ENCODE results near the gene STOX2. TPM values are rescaled to one million over a fixed set of nuclear protein-coding genes. Genes with fewer than 3 reads are reported as not detected.

The STOX2 gene
- total RNA-seq, 1 donor from 2014 or later = not detected

DNA sequence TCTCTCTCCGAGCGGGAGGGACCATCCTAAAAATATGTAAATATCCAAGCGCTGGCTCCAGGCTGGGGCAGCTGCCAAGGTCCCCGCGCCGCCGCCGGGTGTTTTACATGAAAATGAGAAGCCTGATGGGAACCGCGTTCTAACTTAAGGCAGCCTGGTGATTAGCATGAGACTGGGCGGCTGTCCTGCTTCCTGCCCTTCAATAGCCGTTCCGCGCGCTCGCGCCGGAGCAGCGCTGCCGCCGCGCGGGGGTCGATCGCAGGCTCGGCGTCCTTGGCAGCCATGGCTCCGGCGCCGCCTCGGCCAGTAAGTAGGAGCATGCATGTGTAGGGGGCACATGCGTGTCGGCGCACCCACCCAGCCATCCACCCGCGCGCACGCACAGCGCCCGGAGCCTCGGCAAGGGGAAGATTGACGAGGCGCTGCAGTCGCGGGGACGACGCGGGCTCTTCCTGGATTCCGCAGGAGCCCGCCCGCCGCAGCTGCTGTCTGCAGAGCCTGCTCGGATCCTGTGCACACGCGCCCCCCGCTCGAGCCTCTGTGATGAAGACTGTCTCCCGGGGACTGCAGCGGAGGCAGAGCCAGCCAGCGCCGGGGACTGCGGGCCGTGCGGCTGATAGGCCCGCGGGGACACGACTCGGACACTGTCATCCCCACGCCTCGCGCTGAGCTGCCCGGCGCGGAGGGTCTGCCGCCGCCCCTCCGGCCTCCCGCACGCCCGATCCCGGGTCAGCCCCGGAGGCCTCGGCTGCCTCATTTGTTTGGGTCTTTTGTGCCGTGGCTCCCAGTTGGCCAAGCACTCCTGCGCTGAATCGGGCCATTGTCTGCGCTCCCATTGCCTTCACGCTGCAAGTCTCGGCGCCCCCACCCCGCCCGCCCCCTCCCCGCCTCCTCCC is 734 bp downstream of the STOX2 start:
- no peak for DNase-seq (ENCODE audit: low spot score)
- Mint-ChIP-seq H3K27ac (no peak overlapping the region), H3K4me1 (ENCODE audit: low read depth) (peaks cover 1% of the 10 kb centered on the region), H3K4me3 (ENCODE audit: low read depth) (peak overlapping the region; percentile 30), H3K36me3 (ENCODE audit: low read depth) (no peaks in the 10 kb centered on the region), H3K27me3 (ENCODE audit: low read depth) (peaks cover 69% of the 10 kb centered on the region), H3K9me3 (no peaks in the 10 kb centered on the region)
- intact Hi-C loops (cut with micrococcal nuclease) = loop anchor here (2.0 to 10.0 kb wide), 3 partner anchors 804 to 1761 kb away; partner anchors contain the start of gene HELT

DNA sequence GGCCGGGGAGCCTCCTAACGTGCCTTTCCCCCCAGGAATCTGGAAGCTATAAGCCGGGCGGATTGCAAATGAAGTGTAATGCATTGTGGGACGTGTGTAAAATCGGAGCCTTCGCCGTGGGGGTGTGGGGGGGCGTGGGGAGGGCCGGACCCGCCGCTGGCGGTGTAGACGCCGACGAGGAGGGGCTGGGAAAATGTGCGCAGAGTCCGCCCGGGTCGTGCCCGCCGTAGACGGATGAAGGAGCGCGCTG is 1.3 kb downstream of the STOX2 start:
- DNase-seq (ENCODE audit: low spot score) = no peak
- no peaks in the 10 kb centered on the region for H3K36me3 Mint-ChIP-seq (ENCODE audit: low read depth)
- H3K27me3 Mint-ChIP-seq (ENCODE audit: low read depth) = peaks cover 66% of the 10 kb centered on the region
- intact Hi-C loops (cut with micrococcal nuclease) = loop anchor here (5.0 to 10.0 kb wide), 2 partner anchors 804 to 1762 kb away; no protein-coding TSS in a partner anchor
- no peak overlapping the region for H3K4me3 Mint-ChIP-seq (ENCODE audit: low read depth)
- no peaks in the 10 kb centered on the region for H3K9me3 Mint-ChIP-seq
- no peak overlapping the region for H3K27ac Mint-ChIP-seq
- peaks cover 1% of the 10 kb centered on the region for H3K4me1 Mint-ChIP-seq (ENCODE audit: low read depth)

DNA sequence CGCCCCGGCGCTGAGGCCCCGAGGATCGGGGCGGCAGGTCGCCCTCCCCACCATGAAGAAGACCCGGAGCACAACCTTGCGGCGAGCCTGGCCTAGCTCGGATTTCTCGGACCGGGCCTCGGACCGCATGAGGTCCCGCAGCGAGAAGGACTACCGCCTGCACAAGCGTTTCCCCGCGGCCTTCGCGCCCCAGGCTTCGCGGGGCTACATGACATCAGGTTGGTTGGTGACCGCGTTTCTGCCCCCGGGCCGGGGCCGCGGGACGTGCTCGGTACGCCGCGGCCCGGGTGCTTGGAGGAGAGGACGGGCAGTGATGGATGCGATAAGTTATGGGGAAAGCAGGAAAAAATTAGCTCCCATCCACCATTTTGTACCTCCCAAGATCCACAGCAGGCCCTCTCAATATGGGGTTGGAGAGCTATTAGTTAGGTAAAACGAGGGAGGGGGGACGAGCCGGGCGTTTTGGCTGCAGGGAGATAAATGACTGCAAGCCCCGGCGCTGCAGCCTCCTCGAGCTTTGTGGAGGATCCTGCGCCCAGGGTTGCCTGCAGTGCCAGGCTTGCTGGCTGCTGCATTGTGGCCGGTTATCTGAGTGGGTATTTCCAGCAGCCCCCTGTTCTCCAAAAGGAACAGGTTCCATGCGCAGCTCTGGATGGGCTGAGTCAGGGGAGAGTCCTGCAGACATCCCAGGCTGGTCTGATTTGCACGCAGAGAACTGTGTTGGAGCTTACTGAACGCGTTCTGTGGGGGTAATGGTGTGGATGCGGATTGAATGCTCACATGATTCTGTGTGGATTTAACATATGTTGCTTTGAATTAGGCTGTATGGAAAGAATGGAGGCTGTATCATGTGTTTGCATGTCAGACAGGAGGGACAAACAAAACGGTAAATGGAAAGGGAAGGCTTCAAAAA is 1.9 kb downstream of the STOX2 start:
- Mint-ChIP-seq H3K27ac (no peak overlapping the region), H3K4me1 (ENCODE audit: low read depth) (peaks cover 1% of the 10 kb centered on the region), H3K36me3 (ENCODE audit: low read depth) (no peaks in the 10 kb centered on the region), H3K4me3 (ENCODE audit: low read depth) (no peak overlapping the region), H3K9me3 (no peaks in the 10 kb centered on the region), H3K27me3 (ENCODE audit: low read depth) (peaks cover 64% of the 10 kb centered on the region)
- DNase-seq (ENCODE audit: low spot score) = no peak
- intact Hi-C loops (cut with micrococcal nuclease) = loop anchor here (5.0 to 10.0 kb wide), 2 partner anchors 805 to 1762 kb away; no protein-coding TSS in a partner anchor

DNA sequence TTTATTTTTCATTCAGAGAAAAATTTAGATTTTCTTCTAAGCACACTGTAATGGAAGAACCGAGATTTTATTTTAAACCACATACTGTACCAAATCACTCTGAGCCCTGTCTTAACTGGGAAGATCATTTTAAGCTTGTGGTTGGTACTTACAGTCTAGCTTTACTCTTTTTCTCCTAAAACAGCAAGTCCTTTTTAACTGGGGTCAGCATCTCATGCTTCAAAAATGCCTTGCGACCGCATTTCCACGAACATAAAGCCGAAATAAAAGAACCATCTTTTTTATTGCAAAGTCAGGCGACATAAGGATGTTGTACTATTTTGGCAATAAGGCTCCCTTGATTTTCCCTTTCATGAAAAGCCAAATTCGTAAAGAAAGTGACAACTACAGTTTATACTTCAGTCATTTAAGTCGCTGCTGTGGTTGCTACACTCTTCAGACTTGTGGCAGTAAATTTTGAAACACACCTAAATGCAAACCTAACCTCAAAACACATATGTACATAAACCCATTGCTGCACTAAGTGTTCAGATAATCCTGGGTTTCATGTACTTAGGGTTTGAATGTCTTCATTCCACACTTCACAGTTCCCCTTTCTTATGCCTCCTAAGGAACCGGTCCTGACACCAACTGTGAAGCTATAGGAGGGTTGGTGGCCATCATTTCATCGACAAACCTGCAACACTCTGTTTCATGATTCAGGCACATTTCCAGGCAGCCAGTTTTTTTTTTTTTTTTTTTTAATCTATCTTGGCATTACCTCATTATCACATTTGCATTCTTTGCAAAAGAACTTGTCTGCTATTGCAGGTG is 3.0 kb downstream of the STOX2 start:
- DNase-seq (ENCODE audit: low spot score) = no peak
- no peak overlapping the region for H3K4me3 Mint-ChIP-seq (ENCODE audit: low read depth)
- intact Hi-C loops (cut with micrococcal nuclease) = loop anchor here (5.0 to 10.0 kb wide), 2 partner anchors 806 to 1763 kb away; no protein-coding TSS in a partner anchor
- H3K9me3 Mint-ChIP-seq = no peaks in the 10 kb centered on the region
- H3K27ac Mint-ChIP-seq = no peak overlapping the region
- no peaks in the 10 kb centered on the region for H3K36me3 Mint-ChIP-seq (ENCODE audit: low read depth)
- H3K27me3 Mint-ChIP-seq (ENCODE audit: low read depth) = peaks cover 57% of the 10 kb centered on the region
- H3K4me1 Mint-ChIP-seq (ENCODE audit: low read depth) = peaks cover 1% of the 10 kb centered on the region

DNA sequence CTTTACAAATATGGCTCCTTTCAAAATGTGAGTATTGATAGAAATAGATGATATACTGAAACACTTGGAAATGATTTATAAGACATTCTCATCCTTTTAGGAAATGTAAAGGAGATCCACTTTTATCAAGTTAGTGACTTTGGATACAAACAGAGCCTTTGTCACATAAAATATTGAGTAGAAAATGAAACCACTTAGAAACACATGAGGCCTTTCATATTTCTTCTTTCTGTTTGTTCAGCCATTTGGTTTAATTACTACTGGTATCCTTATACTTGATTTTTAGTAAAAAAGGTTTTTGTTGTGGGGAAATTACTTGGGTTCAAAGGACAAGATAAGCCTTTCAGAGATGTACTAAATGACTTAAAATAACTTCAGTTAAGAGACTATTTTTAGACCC is 4.1 kb downstream of the STOX2 start:
- H3K27ac Mint-ChIP-seq = no peak overlapping the region
- intact Hi-C loops (cut with micrococcal nuclease) = loop anchor here (5.0 to 10.0 kb wide), 2 partner anchors 807 to 1764 kb away; no protein-coding TSS in a partner anchor
- no peak overlapping the region for H3K4me3 Mint-ChIP-seq (ENCODE audit: low read depth)
- H3K4me1 Mint-ChIP-seq (ENCODE audit: low read depth) = peaks cover 1% of the 10 kb centered on the region
- H3K9me3 Mint-ChIP-seq = no peaks in the 10 kb centered on the region
- no peaks in the 10 kb centered on the region for H3K36me3 Mint-ChIP-seq (ENCODE audit: low read depth)
- no peak for DNase-seq (ENCODE audit: low spot score)
- H3K27me3 Mint-ChIP-seq (ENCODE audit: low read depth) = peaks cover 48% of the 10 kb centered on the region

DNA sequence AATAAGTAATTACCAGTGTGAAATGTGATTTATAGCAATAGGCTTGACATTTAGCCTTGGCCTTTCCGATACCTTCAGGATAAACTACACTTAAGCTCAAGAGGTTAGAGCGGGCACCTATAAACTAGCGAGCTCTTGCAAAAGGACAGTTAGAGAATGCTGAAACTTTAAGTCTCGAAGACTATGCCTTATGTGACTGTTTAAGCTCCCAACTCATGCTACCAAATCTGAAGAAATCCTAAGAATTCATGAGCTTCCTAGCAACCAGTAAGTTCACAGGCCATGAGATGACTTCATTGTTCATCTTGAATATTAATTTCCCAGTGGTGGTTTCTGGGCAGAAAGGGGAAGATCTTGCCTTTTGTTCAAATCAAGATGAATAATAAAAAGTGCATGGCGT is 4.7 kb downstream of the STOX2 start:
- Mint-ChIP-seq H3K36me3 (ENCODE audit: low read depth) (no peaks in the 10 kb centered on the region), H3K4me3 (ENCODE audit: low read depth) (no peak overlapping the region), H3K9me3 (no peaks in the 10 kb centered on the region), H3K27me3 (ENCODE audit: low read depth) (peaks cover 43% of the 10 kb centered on the region), H3K27ac (no peak overlapping the region), H3K4me1 (ENCODE audit: low read depth) (peaks cover 1% of the 10 kb centered on the region)
- no peak for DNase-seq (ENCODE audit: low spot score)
- intact Hi-C loops (cut with micrococcal nuclease) = loop anchor here (5.0 to 10.0 kb wide), 2 partner anchors 808 to 1765 kb away; no protein-coding TSS in a partner anchor

DNA sequence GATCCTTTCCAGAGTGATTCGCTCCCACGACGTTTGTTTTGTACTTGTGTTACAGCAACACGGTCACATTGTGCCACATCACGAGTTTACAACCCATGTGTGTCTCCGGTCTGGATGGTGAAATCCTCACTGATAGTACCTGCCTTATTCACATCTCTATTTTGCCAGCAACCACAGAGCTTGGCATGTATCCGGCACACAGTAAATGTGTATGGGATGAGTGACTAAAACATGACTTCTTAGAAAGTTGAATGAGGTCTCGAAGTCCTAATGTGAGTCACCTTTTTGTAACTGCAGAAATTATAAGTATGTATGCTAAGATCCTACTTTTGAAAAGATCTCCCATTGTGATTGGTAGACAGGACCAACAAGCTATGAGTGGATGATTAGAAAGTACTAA is 7.5 kb downstream of the STOX2 start:
- no peak overlapping the region for H3K27ac Mint-ChIP-seq
- no peaks in the 10 kb centered on the region for H3K4me1 Mint-ChIP-seq (ENCODE audit: low read depth)
- H3K27me3 Mint-ChIP-seq (ENCODE audit: low read depth) = peaks cover 27% of the 10 kb centered on the region
- H3K9me3 Mint-ChIP-seq = no peaks in the 10 kb centered on the region
- H3K36me3 Mint-ChIP-seq (ENCODE audit: low read depth) = no peaks in the 10 kb centered on the region
- intact Hi-C loops (cut with micrococcal nuclease) = no loop called here
- no peak for DNase-seq (ENCODE audit: low spot score)
- no peak overlapping the region for H3K4me3 Mint-ChIP-seq (ENCODE audit: low read depth)

DNA sequence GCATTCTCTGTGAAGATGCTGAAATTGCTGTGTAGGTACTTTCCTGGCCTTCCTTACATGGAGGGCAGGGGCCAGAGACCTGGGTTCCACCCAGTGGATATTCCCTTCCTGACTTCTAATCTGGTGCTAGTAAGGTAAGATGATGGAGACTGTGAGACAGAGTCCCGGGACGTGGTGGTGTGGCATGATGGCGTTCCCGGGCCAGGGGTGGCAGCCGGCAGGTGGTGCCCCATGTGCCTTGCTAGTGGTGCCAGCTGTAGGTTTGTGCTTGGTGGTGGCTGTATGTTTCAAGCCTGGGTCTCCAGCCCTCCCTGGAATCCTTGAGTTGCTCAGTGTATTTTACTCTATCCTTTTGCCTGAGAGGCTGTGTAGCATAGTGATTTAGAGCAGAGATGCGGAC is 10.9 kb downstream of the STOX2 start:
- intact Hi-C loops (cut with micrococcal nuclease) = no loop called here

DNA sequence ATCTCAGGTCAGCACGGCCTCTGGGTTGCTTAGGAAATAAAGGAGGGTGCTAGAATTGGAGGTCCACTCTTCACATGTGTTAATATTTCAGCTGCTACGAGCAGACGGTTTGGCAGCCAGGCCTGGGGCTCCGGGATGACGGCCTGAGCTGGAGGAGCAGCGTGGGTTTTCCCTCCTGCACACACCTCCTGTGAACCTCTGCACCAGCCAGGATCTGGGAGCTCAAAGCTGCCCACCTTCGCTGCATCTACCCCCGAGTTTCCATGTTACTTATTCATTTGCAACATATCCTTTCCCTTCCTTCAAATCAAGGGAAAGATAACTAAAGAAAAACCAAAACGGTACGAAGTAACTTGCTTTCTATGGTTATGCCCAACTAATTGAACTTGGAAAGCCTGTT is 13.6 kb downstream of the STOX2 start:
- intact Hi-C loops (cut with micrococcal nuclease) = no loop called here
- no peak overlapping the region for H3K4me3 Mint-ChIP-seq (ENCODE audit: low read depth)

More for the DNA sequence above, 10.9 kb downstream of the STOX2 start:
- Mint-ChIP-seq H3K36me3 (ENCODE audit: low read depth) (no peaks in the 10 kb centered on the region), H3K27ac (no peak overlapping the region), H3K4me3 (ENCODE audit: low read depth) (no peak overlapping the region), H3K9me3 (no peaks in the 10 kb centered on the region), H3K4me1 (ENCODE audit: low read depth) (no peaks in the 10 kb centered on the region), H3K27me3 (ENCODE audit: low read depth) (no peaks in the 10 kb centered on the region)
- no peak for DNase-seq (ENCODE audit: low spot score)

DNA sequence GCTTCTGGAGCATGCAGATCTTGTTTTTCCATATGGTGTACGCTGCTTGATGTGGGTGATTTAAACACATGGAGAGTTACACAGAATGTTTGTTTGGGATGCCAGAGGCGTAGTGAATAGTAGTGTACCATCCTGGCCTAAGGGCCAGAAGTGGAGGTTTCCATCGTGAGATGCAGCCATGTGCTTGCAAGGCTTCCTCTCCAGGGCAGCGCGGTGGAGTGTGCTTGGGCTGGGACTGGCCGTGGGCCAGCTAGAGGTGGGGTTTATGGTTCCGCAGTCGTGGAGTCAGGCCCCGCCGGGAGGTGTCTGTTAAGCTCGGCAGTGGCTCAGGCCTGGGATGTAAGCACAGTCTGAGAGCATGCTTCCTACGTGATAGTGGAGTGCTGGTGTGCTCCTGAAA is 14.0 kb downstream of the STOX2 start:
- DNase-seq (ENCODE audit: low spot score) = no peak
- peaks cover 4% of the 10 kb centered on the region for H3K27me3 Mint-ChIP-seq (ENCODE audit: low read depth)
- no peaks in the 10 kb centered on the region for H3K36me3 Mint-ChIP-seq (ENCODE audit: low read depth)
- H3K27ac Mint-ChIP-seq = no peak overlapping the region
- no peaks in the 10 kb centered on the region for H3K9me3 Mint-ChIP-seq
- no peaks in the 10 kb centered on the region for H3K4me1 Mint-ChIP-seq (ENCODE audit: low read depth)
- H3K4me3 Mint-ChIP-seq (ENCODE audit: low read depth) = no peak overlapping the region
- intact Hi-C loops (cut with micrococcal nuclease) = no loop called here

More for the DNA sequence above, 13.6 kb downstream of the STOX2 start:
- H3K4me1 Mint-ChIP-seq (ENCODE audit: low read depth) = no peaks in the 10 kb centered on the region
- peaks cover 4% of the 10 kb centered on the region for H3K27me3 Mint-ChIP-seq (ENCODE audit: low read depth)
- no peak for DNase-seq (ENCODE audit: low spot score)
- H3K9me3 Mint-ChIP-seq = no peaks in the 10 kb centered on the region
- H3K27ac Mint-ChIP-seq = no peak overlapping the region
- no peaks in the 10 kb centered on the region for H3K36me3 Mint-ChIP-seq (ENCODE audit: low read depth)

DNA sequence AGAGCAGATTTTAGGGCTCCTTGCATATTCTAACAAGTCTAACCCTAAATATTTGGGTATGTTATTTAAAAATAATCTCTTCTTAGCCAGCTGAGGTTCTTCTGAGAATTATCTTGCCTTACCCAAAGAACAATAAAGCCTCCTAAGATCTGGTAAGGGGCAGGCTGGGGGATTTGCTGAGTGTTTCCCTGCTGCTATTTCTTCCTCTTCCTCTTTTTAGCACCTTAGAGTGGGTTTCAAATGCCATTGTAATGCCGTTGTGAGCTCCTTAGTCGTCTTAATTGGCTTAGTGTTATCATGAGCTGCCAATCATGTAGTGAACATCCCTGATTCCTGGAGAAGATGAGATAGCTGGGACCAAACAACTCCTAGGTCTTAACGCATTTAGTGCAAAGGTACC is 15.4 kb downstream of the STOX2 start:
- Mint-ChIP-seq H3K27me3 (ENCODE audit: low read depth) (peaks cover 4% of the 10 kb centered on the region), H3K27ac (no peak overlapping the region), H3K9me3 (no peaks in the 10 kb centered on the region), H3K4me3 (ENCODE audit: low read depth) (no peak overlapping the region), H3K4me1 (ENCODE audit: low read depth) (no peaks in the 10 kb centered on the region), H3K36me3 (ENCODE audit: low read depth) (no peaks in the 10 kb centered on the region)
- intact Hi-C loops (cut with micrococcal nuclease) = no loop called here
- DNase-seq (ENCODE audit: low spot score) = no peak

DNA sequence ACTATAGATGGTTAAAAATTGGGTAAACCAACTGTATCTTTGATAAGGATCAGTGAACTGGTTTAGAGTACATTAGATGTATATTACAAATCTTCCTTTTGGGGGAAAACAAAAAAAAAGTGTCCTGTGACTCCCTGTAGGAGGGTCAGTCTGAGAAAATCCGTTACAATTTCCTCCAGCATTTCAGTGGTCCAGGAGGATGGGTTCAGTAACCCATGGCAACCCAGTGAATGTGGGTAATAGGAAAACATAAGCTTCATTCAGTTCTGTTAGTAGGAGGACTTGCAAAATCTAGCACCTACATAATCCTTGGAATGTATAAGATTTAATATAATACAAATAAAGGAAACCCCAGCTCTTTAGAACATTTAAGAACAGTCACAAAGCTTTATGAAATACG is 16.2 kb downstream of the STOX2 start:
- Mint-ChIP-seq H3K27me3 (ENCODE audit: low read depth) (peaks cover 4% of the 10 kb centered on the region), H3K4me3 (ENCODE audit: low read depth) (no peak overlapping the region), H3K27ac (no peak overlapping the region), H3K9me3 (no peaks in the 10 kb centered on the region), H3K36me3 (ENCODE audit: low read depth) (no peaks in the 10 kb centered on the region), H3K4me1 (ENCODE audit: low read depth) (no peaks in the 10 kb centered on the region)
- DNase-seq (ENCODE audit: low spot score) = no peak
- intact Hi-C loops (cut with micrococcal nuclease) = no loop called here

Measured in activated T-helper 2 cell treated with anti-CD3 and anti-CD28 coated beads, Interferon-gamma antibody, Interleukin-2, Interleukin-4, amounts not matched to agents 10 μg/mL and 5 μg/mL and 100 μg/mL, durations not matched to agents 14 hours and 24 hours and 36 hours (primary cell).